ENCODE data around the gene GPATCH2.

The GPATCH2 gene

DNA sequence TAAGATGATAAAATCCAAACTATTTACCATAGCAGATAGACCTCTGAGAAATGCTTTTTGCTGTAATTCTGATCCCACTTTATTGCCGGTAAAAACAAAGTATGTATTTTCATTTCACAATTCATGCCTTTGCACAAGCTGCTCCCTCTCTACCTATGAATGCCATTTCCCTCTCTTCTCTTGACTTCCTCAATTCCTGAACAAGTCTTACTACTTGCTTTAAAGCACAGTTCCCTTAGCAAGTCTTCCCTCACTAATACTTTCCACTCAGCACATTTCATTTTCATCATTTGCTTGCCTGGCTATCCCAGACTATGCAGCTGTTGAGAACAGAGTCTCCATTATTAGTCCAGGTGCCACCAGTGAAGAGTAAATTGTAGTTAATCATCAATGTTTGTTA lies 13.8 kb downstream of the GPATCH2 start:
- H3K27ac ChIP-seq: no peak overlapping the region
- TF ChIP-seq, protein P1, sequence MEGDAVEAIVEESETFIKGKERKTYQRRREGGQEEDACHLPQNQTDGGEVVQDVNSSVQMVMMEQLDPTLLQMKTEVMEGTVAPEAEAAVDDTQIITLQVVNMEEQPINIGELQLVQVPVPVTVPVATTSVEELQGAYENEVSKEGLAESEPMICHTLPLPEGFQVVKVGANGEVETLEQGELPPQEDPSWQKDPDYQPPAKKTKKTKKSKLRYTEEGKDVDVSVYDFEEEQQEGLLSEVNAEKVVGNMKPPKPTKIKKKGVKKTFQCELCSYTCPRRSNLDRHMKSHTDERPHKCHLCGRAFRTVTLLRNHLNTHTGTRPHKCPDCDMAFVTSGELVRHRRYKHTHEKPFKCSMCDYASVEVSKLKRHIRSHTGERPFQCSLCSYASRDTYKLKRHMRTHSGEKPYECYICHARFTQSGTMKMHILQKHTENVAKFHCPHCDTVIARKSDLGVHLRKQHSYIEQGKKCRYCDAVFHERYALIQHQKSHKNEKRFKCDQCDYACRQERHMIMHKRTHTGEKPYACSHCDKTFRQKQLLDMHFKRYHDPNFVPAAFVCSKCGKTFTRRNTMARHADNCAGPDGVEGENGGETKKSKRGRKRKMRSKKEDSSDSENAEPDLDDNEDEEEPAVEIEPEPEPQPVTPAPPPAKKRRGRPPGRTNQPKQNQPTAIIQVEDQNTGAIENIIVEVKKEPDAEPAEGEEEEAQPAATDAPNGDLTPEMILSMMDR (conservative IDR thresholded peaks at IDR 0.05): no peak

DNA sequence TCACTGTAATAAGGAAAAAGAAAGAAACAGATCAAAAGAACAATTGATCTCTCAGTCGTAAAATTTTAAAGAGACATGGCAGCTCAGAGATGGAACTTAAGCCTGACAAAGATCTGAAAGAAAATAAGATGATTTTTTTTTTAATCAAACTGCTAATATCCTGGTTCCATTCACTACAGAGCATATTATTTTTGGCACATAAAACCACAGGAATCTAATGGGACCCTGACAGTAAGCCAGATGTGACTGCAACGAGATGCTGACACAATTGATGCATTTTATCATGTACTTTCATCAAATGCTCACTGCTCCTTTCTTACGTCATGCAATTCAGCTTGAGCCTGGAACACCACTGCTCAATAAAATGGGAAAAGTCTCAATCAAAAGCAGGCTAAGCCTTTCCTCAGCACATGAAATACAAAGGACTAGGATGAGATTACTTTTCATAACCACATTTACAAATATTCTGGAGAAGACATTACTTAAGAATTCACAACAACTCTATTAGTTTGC lies 16.6 kb downstream of the GPATCH2 start:
- H3K27ac ChIP-seq: no peak overlapping the region
- TF ChIP-seq, protein P1 (conservative IDR thresholded peaks at IDR 0.05): no peak

DNA sequence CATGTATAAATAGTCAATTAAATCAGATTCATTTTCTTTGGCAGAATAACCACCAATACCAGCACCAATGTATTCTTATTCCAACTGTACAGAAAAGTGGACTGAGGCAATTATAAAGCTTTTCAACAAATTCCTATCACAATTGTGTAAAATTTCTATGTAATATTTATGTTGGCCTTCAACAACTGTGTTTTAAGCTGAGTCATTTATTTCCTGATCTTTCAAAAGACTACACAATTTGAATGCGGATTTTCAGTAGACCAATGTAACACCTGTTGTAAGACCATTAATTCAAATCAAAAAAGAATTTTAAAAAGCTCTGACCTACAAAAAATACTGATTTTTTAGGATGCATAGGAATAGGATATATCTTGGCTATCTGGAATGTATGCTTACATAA lies 25.5 kb downstream of the GPATCH2 start:
- TF ChIP-seq, protein P1 (conservative IDR thresholded peaks at IDR 0.05): no peak
- no peak overlapping the region for H3K27ac ChIP-seq

DNA sequence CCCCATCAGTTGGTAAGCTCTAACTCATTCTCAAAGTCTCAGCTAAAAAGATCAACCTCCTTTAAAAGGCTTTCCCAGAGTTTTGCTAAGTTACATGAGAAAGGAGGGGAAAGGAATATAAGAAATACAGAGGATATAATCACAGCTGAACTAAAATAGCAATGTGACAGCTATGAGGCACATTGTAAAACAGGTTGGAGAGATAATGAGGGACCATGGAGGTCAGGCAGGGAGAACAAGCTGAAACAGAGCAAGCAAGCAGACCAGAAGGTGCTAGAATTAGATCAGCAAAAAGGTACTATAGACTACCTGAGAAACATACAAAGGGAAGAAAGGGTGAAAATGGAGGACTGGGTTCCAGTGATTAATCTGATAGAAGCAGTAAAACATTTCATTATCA lies 28.5 kb downstream of the GPATCH2 start:
- no peak overlapping the region for H3K27ac ChIP-seq
- TF ChIP-seq, protein P1 (conservative IDR thresholded peaks at IDR 0.05): no peak

DNA sequence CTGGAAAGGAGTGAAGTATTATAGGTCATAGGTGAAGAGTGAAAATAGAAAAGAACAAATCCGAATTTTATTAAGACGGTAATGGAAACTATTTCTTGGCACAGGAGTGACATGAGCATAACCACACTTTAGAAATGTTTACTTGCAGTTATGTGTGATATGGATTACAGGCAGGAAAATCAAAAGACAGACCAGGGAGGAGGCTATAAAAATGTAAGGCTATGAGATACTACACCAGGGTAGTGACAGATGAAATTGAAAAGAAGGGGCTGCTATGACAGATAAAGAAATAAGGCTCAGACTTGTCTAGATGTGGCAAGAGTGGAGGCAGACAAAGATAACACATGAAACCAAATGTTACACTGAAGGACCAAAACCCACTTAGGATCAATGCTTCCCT lies 31.7 kb downstream of the GPATCH2 start:
- H3K27ac ChIP-seq: no peak overlapping the region
- TF ChIP-seq, protein P1 (conservative IDR thresholded peaks at IDR 0.05): no peak

DNA sequence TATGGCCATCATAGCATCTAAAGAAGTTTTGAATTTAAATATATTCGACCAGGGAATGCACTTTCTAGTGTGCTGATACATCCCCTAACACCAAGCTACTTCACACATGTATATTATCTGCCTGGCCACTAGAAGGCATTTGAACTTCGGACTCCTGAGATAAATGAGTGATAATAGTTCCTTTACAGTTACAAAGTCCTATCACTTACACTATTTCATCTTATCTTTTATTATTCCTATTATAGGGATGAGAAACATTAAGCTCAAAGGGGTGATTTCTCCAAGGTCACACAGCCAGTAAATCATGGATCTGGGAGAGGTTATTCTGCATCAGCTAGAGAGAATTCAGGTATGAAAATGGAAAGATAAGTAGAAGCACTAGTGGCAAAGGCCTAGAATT lies 40.3 kb downstream of the GPATCH2 start:
- no peak overlapping the region for H3K27ac ChIP-seq
- TF ChIP-seq, protein P1 (conservative IDR thresholded peaks at IDR 0.05): no peak

DNA sequence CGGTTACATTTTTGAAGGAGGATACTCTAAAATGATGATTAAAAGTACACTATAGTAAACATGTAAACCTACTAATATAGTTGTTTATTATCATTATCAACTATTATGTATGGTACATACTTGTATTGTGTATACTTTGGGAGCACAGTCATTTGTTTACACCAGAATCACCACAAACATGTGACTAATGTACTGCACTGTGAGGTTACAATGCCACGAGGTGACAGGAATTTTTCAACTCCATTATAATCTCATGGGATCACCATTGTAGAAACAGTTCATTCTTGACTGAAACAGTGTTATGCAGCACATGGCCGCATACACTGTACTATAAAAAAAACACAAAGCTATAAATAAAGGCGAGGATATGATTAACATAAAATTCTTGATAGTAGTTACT lies 44.3 kb downstream of the GPATCH2 start:
- H3K27ac ChIP-seq: no peak overlapping the region
- TF ChIP-seq, protein P1 (conservative IDR thresholded peaks at IDR 0.05): no peak
